ENCODE results near the gene PTPN11.

Gene PTPN11

DNA sequence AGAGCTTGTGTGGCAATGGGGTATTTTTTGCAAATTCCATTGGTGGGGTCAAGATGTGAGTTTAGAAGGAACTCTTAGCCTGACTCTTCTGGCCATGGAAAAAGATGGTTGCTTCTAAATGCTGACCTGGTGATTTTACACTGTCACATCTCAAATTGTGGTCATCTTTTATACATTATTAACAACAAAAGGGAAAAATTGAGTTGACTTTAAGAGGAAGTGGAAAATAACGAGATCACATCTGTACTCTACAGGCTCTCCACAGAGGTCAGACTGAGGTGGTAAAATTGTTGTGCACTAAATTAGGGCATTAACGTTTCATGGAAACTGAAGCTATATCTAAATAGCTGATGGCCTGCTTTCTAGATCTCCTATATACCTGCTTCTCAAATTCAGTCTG, 44.7 kb downstream of the PTPN11 start:
- H3K27ac ChIP-seq, result no peak overlapping the region
- H3K79me2 ChIP-seq, result no peaks in the 10 kb centered on the region

DNA sequence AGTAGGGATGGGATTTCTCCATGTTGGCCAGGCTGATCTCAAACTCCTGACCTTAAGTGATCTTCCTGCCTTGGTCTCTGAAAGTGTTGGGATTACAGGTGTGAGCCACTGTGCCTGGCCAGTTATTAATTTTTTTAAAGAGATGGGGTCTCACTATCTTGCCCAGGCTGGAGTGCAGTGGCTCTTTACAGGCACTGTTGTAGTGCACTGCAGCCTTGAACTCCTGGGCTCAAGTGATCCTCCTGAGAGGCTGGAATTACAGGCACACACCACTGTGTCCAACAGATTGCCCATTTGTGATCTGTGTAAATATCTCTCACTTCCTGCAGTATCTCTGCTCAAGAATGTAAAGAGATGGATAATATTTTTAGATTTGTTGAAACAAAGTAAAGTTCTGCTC, 45.9 kb downstream of the PTPN11 start:
- H3K4me2 ChIP-seq (ENCODE audit: low read length), result no peak overlapping the region
- no peak overlapping the region for H3K4me3 ChIP-seq (ENCODE audit: low read depth, low read length)
- TF ChIP-seq, protein P1, sequence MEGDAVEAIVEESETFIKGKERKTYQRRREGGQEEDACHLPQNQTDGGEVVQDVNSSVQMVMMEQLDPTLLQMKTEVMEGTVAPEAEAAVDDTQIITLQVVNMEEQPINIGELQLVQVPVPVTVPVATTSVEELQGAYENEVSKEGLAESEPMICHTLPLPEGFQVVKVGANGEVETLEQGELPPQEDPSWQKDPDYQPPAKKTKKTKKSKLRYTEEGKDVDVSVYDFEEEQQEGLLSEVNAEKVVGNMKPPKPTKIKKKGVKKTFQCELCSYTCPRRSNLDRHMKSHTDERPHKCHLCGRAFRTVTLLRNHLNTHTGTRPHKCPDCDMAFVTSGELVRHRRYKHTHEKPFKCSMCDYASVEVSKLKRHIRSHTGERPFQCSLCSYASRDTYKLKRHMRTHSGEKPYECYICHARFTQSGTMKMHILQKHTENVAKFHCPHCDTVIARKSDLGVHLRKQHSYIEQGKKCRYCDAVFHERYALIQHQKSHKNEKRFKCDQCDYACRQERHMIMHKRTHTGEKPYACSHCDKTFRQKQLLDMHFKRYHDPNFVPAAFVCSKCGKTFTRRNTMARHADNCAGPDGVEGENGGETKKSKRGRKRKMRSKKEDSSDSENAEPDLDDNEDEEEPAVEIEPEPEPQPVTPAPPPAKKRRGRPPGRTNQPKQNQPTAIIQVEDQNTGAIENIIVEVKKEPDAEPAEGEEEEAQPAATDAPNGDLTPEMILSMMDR (IDR thresholded peaks at IDR 0.05), result no peak
- H3K9me3 ChIP-seq (ENCODE audit: control insufficient read depth, low read length), result no peaks in the 10 kb centered on the region
- H3K4me1 ChIP-seq, result no peaks in the 10 kb centered on the region
- H3K9ac ChIP-seq, result no peak overlapping the region
- no peaks in the 10 kb centered on the region for H3K79me2 ChIP-seq
- H3K27me3 ChIP-seq (ENCODE audit: control insufficient read depth, insufficient read depth, low read length), result no peaks in the 10 kb centered on the region
- H3K27ac ChIP-seq, result no peak overlapping the region
- no peak overlapping the region for H2AFZ ChIP-seq
- H3K36me3 ChIP-seq (ENCODE audit: control insufficient read depth, insufficient read depth, low read length), result no peaks in the 10 kb centered on the region

More for the DNA sequence above, 44.7 kb downstream of the PTPN11 start:
- no peaks in the 10 kb centered on the region for H3K9me3 ChIP-seq (ENCODE audit: control insufficient read depth, low read length)
- no peak overlapping the region for H2AFZ ChIP-seq
- no peak overlapping the region for H3K4me3 ChIP-seq (ENCODE audit: low read depth, low read length)
- H3K27me3 ChIP-seq (ENCODE audit: control insufficient read depth, insufficient read depth, low read length), result no peaks in the 10 kb centered on the region
- H3K9ac ChIP-seq, result no peak overlapping the region
- H3K4me2 ChIP-seq (ENCODE audit: low read length), result no peak overlapping the region
- no peaks in the 10 kb centered on the region for H3K4me1 ChIP-seq
- H3K36me3 ChIP-seq (ENCODE audit: control insufficient read depth, insufficient read depth, low read length), result no peaks in the 10 kb centered on the region
- TF ChIP-seq, protein P1 (IDR thresholded peaks at IDR 0.05), result no peak

DNA sequence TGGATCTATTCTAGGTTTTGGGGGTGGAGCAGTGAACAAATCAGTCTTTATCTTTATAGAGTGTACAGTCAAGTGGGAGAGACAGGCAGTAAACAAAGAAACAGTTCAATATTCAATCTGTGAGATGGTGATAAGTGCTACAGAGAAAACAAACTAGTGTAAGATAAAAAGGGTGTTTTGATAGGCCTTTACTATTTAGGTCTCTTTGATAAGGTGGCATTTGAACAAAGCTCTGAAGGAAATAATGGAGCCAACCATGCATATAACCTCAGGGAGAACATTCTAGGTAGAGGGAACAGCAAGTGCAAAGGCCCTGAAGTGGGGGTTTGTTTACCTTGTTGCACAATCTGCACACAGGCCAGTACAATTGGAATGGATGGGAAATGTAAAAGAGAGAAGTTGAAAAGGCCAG, 47.3 kb downstream of the PTPN11 start:
- H3K9ac ChIP-seq, result no peak overlapping the region
- no peak overlapping the region for H2AFZ ChIP-seq
- no peak overlapping the region for H3K27ac ChIP-seq
- H3K9me3 ChIP-seq (ENCODE audit: control insufficient read depth, low read length), result no peaks in the 10 kb centered on the region
- no peaks in the 10 kb centered on the region for H3K36me3 ChIP-seq (ENCODE audit: control insufficient read depth, insufficient read depth, low read length)
- TF ChIP-seq, protein P1 (IDR thresholded peaks at IDR 0.05), result no peak
- no peaks in the 10 kb centered on the region for H3K4me1 ChIP-seq
- H3K79me2 ChIP-seq, result peaks cover 3% of the 10 kb centered on the region
- no peak overlapping the region for H3K4me2 ChIP-seq (ENCODE audit: low read length)
- no peaks in the 10 kb centered on the region for H3K27me3 ChIP-seq (ENCODE audit: control insufficient read depth, insufficient read depth, low read length)
- no peak overlapping the region for H3K4me3 ChIP-seq (ENCODE audit: low read depth, low read length)

DNA sequence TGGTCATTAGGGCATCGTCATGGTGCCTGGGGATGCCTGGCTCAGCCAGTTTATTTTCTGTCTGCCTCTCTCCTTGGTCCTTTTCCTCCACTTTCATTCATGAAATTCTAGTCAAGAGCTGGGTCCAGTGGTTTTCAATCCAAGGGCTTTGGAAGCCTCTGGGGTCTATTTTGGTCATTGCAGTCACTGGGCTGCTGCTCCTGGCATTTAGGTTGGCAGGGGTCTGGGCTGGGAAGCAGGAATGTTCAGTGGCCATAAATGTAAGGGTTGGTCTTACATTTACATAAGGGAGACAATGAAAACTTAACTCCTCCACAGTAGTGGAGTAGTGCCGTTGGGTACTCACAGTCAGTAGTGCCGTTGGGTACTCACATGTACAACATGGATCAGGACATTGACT, 48.1 kb downstream of the PTPN11 start:
- no peak overlapping the region for H2AFZ ChIP-seq
- no peaks in the 10 kb centered on the region for H3K36me3 ChIP-seq (ENCODE audit: control insufficient read depth, insufficient read depth, low read length)
- no peak overlapping the region for H3K4me2 ChIP-seq (ENCODE audit: low read length)
- TF ChIP-seq, protein P1 (IDR thresholded peaks at IDR 0.05), result no peak
- no peaks in the 10 kb centered on the region for H3K9me3 ChIP-seq (ENCODE audit: control insufficient read depth, low read length)
- H3K79me2 ChIP-seq, result peaks cover 3% of the 10 kb centered on the region
- H3K4me1 ChIP-seq, result no peaks in the 10 kb centered on the region
- H3K27me3 ChIP-seq (ENCODE audit: control insufficient read depth, insufficient read depth, low read length), result no peaks in the 10 kb centered on the region
- H3K4me3 ChIP-seq (ENCODE audit: low read depth, low read length), result no peak overlapping the region
- H3K27ac ChIP-seq, result no peak overlapping the region
- H3K9ac ChIP-seq, result no peak overlapping the region

DNA sequence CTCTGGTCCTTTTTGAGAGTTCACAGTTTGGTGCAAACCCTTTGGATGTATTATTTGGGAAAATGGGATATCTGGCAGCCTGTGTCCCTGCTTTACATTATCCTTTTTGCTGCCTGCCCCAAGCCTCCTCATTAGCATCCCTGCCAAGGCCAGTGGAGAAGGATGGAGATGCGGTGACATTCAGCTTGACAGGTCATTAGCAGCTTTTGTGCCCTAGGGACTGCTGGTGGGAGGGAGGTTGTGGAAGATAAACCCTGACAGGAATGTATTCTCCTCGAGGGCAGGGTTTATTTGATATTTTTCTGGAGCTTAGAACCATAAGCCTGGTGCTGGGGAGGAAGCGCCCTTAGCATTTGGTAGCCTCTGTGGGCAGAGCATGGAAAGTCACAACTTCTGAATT, 49.3 kb downstream of the PTPN11 start:
- H3K27me3 ChIP-seq (ENCODE audit: control insufficient read depth, insufficient read depth, low read length), result no peaks in the 10 kb centered on the region
- TF ChIP-seq, protein P1 (IDR thresholded peaks at IDR 0.05), result no peak
- no peak overlapping the region for H3K4me3 ChIP-seq (ENCODE audit: low read depth, low read length)
- H2AFZ ChIP-seq, result no peak overlapping the region
- H3K79me2 ChIP-seq, result peaks cover 3% of the 10 kb centered on the region
- H3K4me2 ChIP-seq (ENCODE audit: low read length), result no peak overlapping the region
- H3K9me3 ChIP-seq (ENCODE audit: control insufficient read depth, low read length), result no peaks in the 10 kb centered on the region
- no peak overlapping the region for H3K27ac ChIP-seq
- H3K4me1 ChIP-seq, result no peaks in the 10 kb centered on the region
- H3K9ac ChIP-seq, result no peak overlapping the region
- H3K36me3 ChIP-seq (ENCODE audit: control insufficient read depth, insufficient read depth, low read length), result no peaks in the 10 kb centered on the region

All from parathyroid adenoma (tissue), 2 donors.